Liver (tissue), 9 donors: ENCODE measurements around the gene SERPINB2. TPM values are rescaled to one million over a fixed set of nuclear protein-coding genes. Genes with fewer than 3 reads are reported as not detected.

Experiments
- DNase-seq: peaks from one replicate; pipeline ENCODE4 v3.0.0-alpha.2; 2017; ENCODE audit warnings: low spot score
- H3K27ac ChIP-seq, 2 donors: one replicate each; pipeline ENCODE4 v1.7.0; 2013; ENCODE audit warnings: inconsistent platforms in 2 of 2, low read length in 2 of 2, control low read depth in 1 of 2, low read depth in 1 of 2, mild to moderate bottlenecking in 1 of 2
- H3K27me3 ChIP-seq, 4 donors: one replicate each; pipeline versions ENCODE4 v1.6.1 to v1.7.0; 2013; ENCODE audit warnings: low read length in 3 of 4, inconsistent platforms in 1 of 4, mild to moderate bottlenecking in 1 of 4, moderate library complexity in 1 of 4; ENCODE audit not compliant: control insufficient read depth in 4 of 4, insufficient read depth in 4 of 4
- H3K36me3 ChIP-seq, 4 donors: one replicate each; pipeline versions ENCODE4 v1.6.1 to v1.7.0; 2013; ENCODE audit warnings: low read length in 3 of 4, mild to moderate bottlenecking in 3 of 4, low read depth in 1 of 4, moderate library complexity in 1 of 4; ENCODE audit not compliant: control insufficient read depth in 4 of 4, insufficient read depth in 3 of 4
- H3K4me1 ChIP-seq, 4 donors: one replicate each; pipeline versions ENCODE4 v1.6.1 to v1.7.0; 2013; ENCODE audit warnings: low read length in 3 of 4, mild to moderate bottlenecking in 3 of 4, moderate library complexity in 1 of 4; ENCODE audit not compliant: control insufficient read depth in 4 of 4, insufficient read depth in 4 of 4
- H3K4me3 ChIP-seq, 3 donors: one replicate each; pipeline versions ENCODE4 v1.6.1 to v1.7.0; 2013; ENCODE audit warnings: low read length in 3 of 3, control low read depth in 1 of 3, low read depth in 1 of 3, mild to moderate bottlenecking in 1 of 3
- H3K9ac ChIP-seq, 2 donors: one replicate each; pipeline ENCODE4 v1.7.0; 2013; ENCODE audit warnings: low read length in 2 of 2, mild to moderate bottlenecking in 2 of 2, moderate library complexity in 2 of 2, control low read depth in 1 of 2, low read depth in 1 of 2
- H3K9me3 ChIP-seq, 4 donors: one replicate each; pipeline versions ENCODE4 v1.6.1 to v1.7.0; 2013; ENCODE audit warnings: low read length in 3 of 4; ENCODE audit not compliant: control insufficient read depth in 4 of 4
- ATF3 ChIP-seq: IDR thresholded peaks from 2 replicates; pipeline ENCODE4 v1.6.1; 2016; ENCODE audit warnings: antibody characterized with exemption
- CTCF ChIP-seq: fragments of 150-350 bp; IDR thresholded peaks from 2 replicates; pipeline ENCODE4 v1.5.1; 2017; ENCODE audit warnings: improper control_type of control experiment, low read depth, low read length; ENCODE audit not compliant: missing input control
- EGR1 ChIP-seq, 2 donors: IDR thresholded peaks; 2 replicates each; pipeline ENCODE4 v1.6.1; 2016 to 2018; ENCODE audit warnings: antibody characterized with exemption in 2 of 2, low read depth in 2 of 2
- FOXA1 ChIP-seq: IDR thresholded peaks from 2 replicates; pipeline ENCODE4 v1.6.1; 2016; ENCODE audit warnings: antibody characterized with exemption
- FOXA2 ChIP-seq: IDR thresholded peaks from 2 replicates; pipeline ENCODE4 v1.6.1; 2016; ENCODE audit warnings: antibody characterized with exemption
- HNF4G ChIP-seq: IDR thresholded peaks from 2 replicates; pipeline ENCODE4 v1.6.1; 2016; ENCODE audit warnings: antibody characterized with exemption
- JUND ChIP-seq, 2 donors: IDR thresholded peaks; 2 replicates each; pipeline ENCODE4 v1.6.1; 2016; ENCODE audit warnings: antibody characterized with exemption in 2 of 2
- RXRA ChIP-seq, 2 donors: IDR thresholded peaks; 2 replicates each; pipeline ENCODE4 v1.6.1; 2017 to 2018; ENCODE audit warnings: antibody characterized with exemption in 2 of 2, mild to moderate bottlenecking in 1 of 2
- WGBS: extraction: QIAGEN DNeasy Blood & Tissue Kit; methylation state at CpG from one replicate; pipeline ENCODE4 v1.1.7; 2013; 5-methylcytosine and 5-hydroxymethylcytosine counted together
- polyA plus RNA-seq, 2 donors: library from polyadenylated mRNA; stranded (reverse) in 1 of 2; unstranded in 1 of 2; fragments of 200-250 nt in 1 of 2; fragments of >200 nt in 1 of 2; fragmentation: Nextera tagmentation in 1 of 2; extraction: Ambion mirVana in 1 of 2; gene quantifications; one replicate each; pipeline versions ENCODE4 v1.2.1 to v1.2.3, GENCODE V29; 2013 to 2015
- total RNA-seq, 2 donors: library from RNA; depleted of rRNA; stranded (reverse); fragments of >200 nt; gene quantifications; one replicate each; pipeline ENCODE4 v1.2.3, GENCODE V29; 2014
- donor health status: healthy.
- donor health status: healthy.
- donor health status: healthy.
- donor health status: healthy.
- donor health status: healthy.

Gene SERPINB2
- total and polyA plus RNA-seq, 4 donors = 0.02 to 1.7 TPM; not detected in 2

DNA sequence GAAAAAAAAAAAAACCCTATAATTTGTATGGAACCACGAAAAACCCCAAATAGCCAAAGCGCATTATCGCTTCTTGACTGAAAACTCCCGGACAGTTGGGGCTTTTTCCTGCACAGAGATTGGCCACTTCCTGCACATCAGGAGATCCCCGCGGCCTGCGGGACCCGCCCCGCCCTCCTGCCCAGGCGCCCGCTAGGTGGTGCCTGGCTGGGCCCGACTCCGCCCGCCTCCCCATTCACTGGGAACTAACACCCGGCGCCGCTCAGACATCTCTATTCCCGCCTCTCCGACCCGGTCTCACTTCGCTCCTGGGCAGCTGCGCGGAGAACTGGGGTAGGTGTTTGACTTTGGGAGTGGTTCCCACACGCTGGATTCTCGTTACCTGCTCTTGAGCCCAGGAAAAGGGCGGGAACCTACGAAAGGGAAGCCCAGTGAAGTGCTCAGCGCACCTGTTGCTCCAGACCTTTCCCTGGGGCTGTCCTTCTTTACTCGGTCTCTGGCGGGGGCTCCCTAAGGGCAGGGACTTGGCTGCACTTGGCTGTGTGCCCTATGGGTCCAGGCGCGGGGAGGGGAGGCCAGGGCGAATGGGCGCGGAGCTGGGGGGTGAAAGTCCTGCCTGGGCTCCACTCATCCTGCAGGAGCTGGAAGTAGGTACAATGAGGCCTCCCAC is 61.7 kb downstream of the SERPINB2 start, which contains the start of gene HMSD (continued):
- TF ChIP-seq HNF4G = no peak
- no peak for TF ChIP-seq RXRA (IDR thresholded peaks at IDR 0.05)
- TF ChIP-seq EGR1 (IDR thresholded peaks at IDR 0.05; ENCODE audit: low read depth in 2 of 2) = no peak
- TF ChIP-seq ATF3 = no peak
- TF ChIP-seq FOXA2 = no peak
- no peak for TF ChIP-seq FOXA1
- TF ChIP-seq JUND (IDR thresholded peaks at IDR 0.05) = no peak

DNA sequence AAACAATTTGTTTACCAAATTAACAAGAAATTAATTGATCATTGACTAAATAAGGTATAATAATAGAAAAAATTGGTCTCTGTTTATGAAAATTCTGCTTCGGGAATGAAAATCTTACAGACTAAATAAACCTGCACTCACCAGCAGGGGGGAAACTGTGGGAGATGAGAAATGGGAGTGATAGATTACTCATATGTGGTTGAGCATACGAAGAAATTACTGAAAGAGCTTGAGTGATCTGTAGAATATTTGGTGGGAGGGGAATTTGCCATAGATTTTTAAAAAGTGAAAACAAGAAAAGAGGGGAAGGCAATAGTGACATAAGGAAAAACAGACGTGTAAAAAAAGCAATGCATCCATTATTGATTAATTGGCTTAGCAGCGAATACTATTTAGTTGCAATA is 63.8 kb downstream of the SERPINB2 start:
- no peaks in the 10 kb centered on the region for H3K9me3 ChIP-seq
- no peak overlapping the region for H3K9ac ChIP-seq
- no peak overlapping the region for H3K27ac ChIP-seq
- WGBS = 86% methylated on average over 4 of the region's 4 CpGs
- no peak overlapping the region for H3K4me3 ChIP-seq
- H3K36me3 ChIP-seq = no peaks in the 10 kb centered on the region
- no peaks in the 10 kb centered on the region for H3K27me3 ChIP-seq
- peaks cover 0 to 8% (median 3%) of the 10 kb centered on the region in 4 donors for H3K4me1 ChIP-seq
- TF ChIP-seq CTCF (no peak), JUND (IDR thresholded peaks at IDR 0.05) (no peak)
- DNase-seq = no peak

Other genes starting within 250 kb of the SERPINB2 start
- gene SERPINB4, start 243.4 kb upstream of the SERPINB2 start, total RNA-seq = not detected
- gene SERPINB4, start 243.4 kb upstream of the SERPINB2 start, polyA plus RNA-seq = not detected
- under 1 TPM in 1 of 2 donors, not detected in 1; 0.05 TPM for gene SERPINB3, start 225.8 kb upstream of the SERPINB2 start, total RNA-seq
- not detected for gene SERPINB3, start 225.8 kb upstream of the SERPINB2 start, polyA plus RNA-seq
- gene SERPINB11, start 184.7 kb upstream of the SERPINB2 start, total RNA-seq = under 1 TPM in 1 of 2 donors, not detected in 1; 0.47 TPM
- not detected for gene SERPINB11, start 184.7 kb upstream of the SERPINB2 start, polyA plus RNA-seq
- not detected for gene SERPINB7, start 112.3 kb upstream of the SERPINB2 start, total RNA-seq
- not detected for gene SERPINB7, start 112.3 kb upstream of the SERPINB2 start, polyA plus RNA-seq
- gene SERPINB10, start 20.3 kb downstream of the SERPINB2 start, total RNA-seq = 1 to 10 TPM in 1 of 2 donors, not detected in 1; 4.6 TPM
- gene SERPINB10, start 20.3 kb downstream of the SERPINB2 start, polyA plus RNA-seq = not detected
- under 1 TPM in 1 of 2 donors, not detected in 1; 0.28 TPM for gene HMSD, start 61.6 kb downstream of the SERPINB2 start, total RNA-seq
- under 1 TPM; 0.13 to 0.14 TPM for gene HMSD, start 61.6 kb downstream of the SERPINB2 start, polyA plus RNA-seq
- 1 to 10 TPM; 2.5 to 5.1 TPM for gene SERPINB8, start 82.4 kb downstream of the SERPINB2 start, total RNA-seq
- gene SERPINB8, start 82.4 kb downstream of the SERPINB2 start, polyA plus RNA-seq = 1 to 10 TPM; 8.3 to 8.6 TPM